CD4-positive, alpha-beta memory T cell (primary cell): ENCODE data around the gene DDX41. TPM values are rescaled to one million over a fixed set of nuclear protein-coding genes. Genes with fewer than 3 reads are reported as not detected.

Experiments
- CTCF ChIA-PET: fragments of 350-600 bp; sonication (Branson Sonifier 250); formaldehyde crosslinking; loops from one replicate; lab custom pipeline; 2021; ENCODE audit warnings: inconsistent platforms; ENCODE audit not compliant: partially characterized antibody; lab: Charles Lee
- POLR2A ChIA-PET: fragments of 350-600 bp; sonication (Branson Sonifier 250); formaldehyde crosslinking; loops from one replicate; lab custom pipeline; 2021; ENCODE audit not compliant: partially characterized antibody; lab: Charles Lee
- DNase-seq, 5 donors: peaks; one replicate each; pipeline versions ENCODE4 v3.0.0 to v3.0.0-alpha.2; 2020 to 2022; ENCODE audit warnings: mixed read lengths in 1 of 5
- H3K27ac ChIP-seq: one replicate; pipeline ENCODE4 v1.7.0; 2013; ENCODE audit warnings: low read depth, low read length
- H3K27me3 ChIP-seq: 2 replicates; pipeline ENCODE4 v1.7.0; 2013; ENCODE audit warnings: mild to moderate bottlenecking, low read length, moderate library complexity; ENCODE audit not compliant: insufficient read depth
- H3K36me3 ChIP-seq: 2 replicates; pipeline ENCODE4 v1.7.0; 2013; ENCODE audit warnings: mild to moderate bottlenecking, low read length, moderate library complexity; ENCODE audit not compliant: insufficient read depth
- H3K4me1 ChIP-seq: 2 replicates; pipeline ENCODE4 v1.7.0; 2013; ENCODE audit warnings: mild to moderate bottlenecking, low read length, moderate library complexity; ENCODE audit not compliant: insufficient read depth
- H3K4me3 ChIP-seq, 2 donors: one replicate each; pipeline ENCODE4 v1.7.0; 2013; ENCODE audit warnings: low read length in 2 of 2, mild to moderate bottlenecking in 1 of 2
- H3K9me3 ChIP-seq, 2 donors: one replicate each; pipeline ENCODE4 v1.7.0; 2013; ENCODE audit warnings: low read length in 2 of 2, control low read depth in 1 of 2; ENCODE audit not compliant: control insufficient read depth in 1 of 2
- H3K27ac Mint-ChIP-seq, 7 donors: one replicate each; pipeline ENCODE4 v1.8.0; 2020 to 2021; ENCODE audit warnings: mixed read lengths in 7 of 7, mild to moderate bottlenecking in 6 of 7, inconsistent platforms in 3 of 7, moderate library complexity in 3 of 7
- H3K27me3 Mint-ChIP-seq, 2 donors: one replicate each; pipeline ENCODE4 v1.8.0; 2020 to 2021; ENCODE audit warnings: mixed read lengths in 2 of 2
- H3K36me3 Mint-ChIP-seq, 2 donors: one replicate each; pipeline ENCODE4 v1.8.0; 2020 to 2021; ENCODE audit warnings: mixed read lengths in 2 of 2, inconsistent platforms in 1 of 2, mild to moderate bottlenecking in 1 of 2
- H3K4me1 Mint-ChIP-seq, 4 donors: one replicate each; pipeline ENCODE4 v1.8.0; 2020 to 2021; ENCODE audit warnings: mixed read lengths in 4 of 4, mild to moderate bottlenecking in 1 of 4
- H3K4me3 Mint-ChIP-seq, 8 donors: one replicate each; pipeline ENCODE4 v1.8.0; 2020 to 2021; ENCODE audit warnings: mixed read lengths in 8 of 8, mild to moderate bottlenecking in 7 of 8, moderate library complexity in 6 of 8, inconsistent platforms in 3 of 8
- H3K9me3 Mint-ChIP-seq, 8 donors: one replicate each; pipeline ENCODE4 v1.8.0; 2020 to 2021; ENCODE audit warnings: mixed read lengths in 8 of 8, mild to moderate bottlenecking in 5 of 8, inconsistent platforms in 3 of 8, moderate library complexity in 1 of 8
- intact Hi-C: fragments of 100-400 bp; cut with micrococcal nuclease; formaldehyde crosslinking; loops from one replicate; pipeline ENCODE4 v1.15.1; 2023
- polyA plus RNA-seq, 2 donors: library from polyadenylated mRNA; unstranded; fragments of 300-500 nt; fragmentation: Illumina TruSeq; gene quantifications; one replicate each; pipeline ENCODE4 v1.2.3, GENCODE V29; 2021
- total RNA-seq, 2 experiments: library from RNA; stranded (reverse); gene quantifications; one replicate each; pipeline ENCODE4 v1.2.3, GENCODE V29; 2021

The DDX41 gene
- total and polyA plus RNA-seq, 4 experiments from 2014 or later: 47.6 to 80.3 (median 62.0) TPM

GRCh38 chr5:177529247-177530203 is 12.8 kb upstream of the DDX41 start:
- Mint-ChIP-seq H3K9me3 (no peaks in the 10 kb centered on the region), H3K4me3 (no peak overlapping the region), H3K27ac (peak overlapping the region in 4 of 7 donors; percentile 16 to 65 (median 33)), H3K4me1 (peaks cover 0 to 5% (median 2%) of the 10 kb centered on the region in 4 donors), H3K27me3 (no peaks in the 10 kb centered on the region), H3K36me3 (peaks cover 24 to 32% of the 10 kb centered on the region in 2 donors)
- peaks cover 54% of the 10 kb centered on the region for H3K36me3 ChIP-seq
- ChIA-PET POLR2A (interaction anchor here (0.8 kb wide), 1 partner anchor 9 kb away, joined by 3 read pairs; no protein-coding TSS in a partner anchor), CTCF (interaction anchor here (2.2 kb wide), 1 partner anchor 29 kb away, joined by 7 read pairs; no protein-coding TSS in a partner anchor)
- no peaks in the 10 kb centered on the region for H3K27me3 ChIP-seq
- no peak overlapping the region for H3K4me3 ChIP-seq
- H3K4me1 ChIP-seq: no peaks in the 10 kb centered on the region
- DNase-seq: no peak
- no peaks in the 10 kb centered on the region for H3K9me3 ChIP-seq
- intact Hi-C loops: no loop called here
- no peak overlapping the region for H3K27ac ChIP-seq

DNA sequence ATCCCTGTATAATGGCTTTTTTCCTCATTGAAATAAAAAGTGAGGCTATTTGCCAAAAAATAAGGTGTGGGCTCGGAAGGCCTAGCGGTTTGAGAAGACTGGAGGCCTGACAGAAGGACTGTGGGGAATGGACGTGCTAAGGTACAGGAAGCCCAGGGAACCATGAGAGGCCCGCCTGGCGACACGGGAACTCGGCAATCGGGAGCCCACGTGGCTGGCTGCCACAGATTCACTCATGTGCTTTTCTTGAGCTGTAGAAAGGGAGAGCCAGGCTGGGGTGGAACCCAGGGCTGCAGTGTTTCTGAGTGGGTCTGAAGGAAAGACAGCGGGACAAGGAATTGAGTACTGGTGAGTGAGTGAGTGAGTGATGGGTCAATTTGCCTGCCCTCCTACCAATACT is 11.9 kb upstream of the DDX41 start:
- ChIA-PET CTCF (no interaction called here), POLR2A (no interaction called here)
- H3K27me3 Mint-ChIP-seq: no peaks in the 10 kb centered on the region
- DNase-seq: no peak
- Histone ChIP-seq H3K36me3 (peaks cover 51% of the 10 kb centered on the region), H3K4me1 (no peaks in the 10 kb centered on the region), H3K9me3 (no peaks in the 10 kb centered on the region), H3K27ac (no peak overlapping the region), H3K4me3 (no peak overlapping the region), H3K27me3 (no peaks in the 10 kb centered on the region)
- H3K27ac Mint-ChIP-seq: no peak overlapping the region
- intact Hi-C loops: no loop called here
- H3K4me3 Mint-ChIP-seq: no peak overlapping the region
- no peaks in the 10 kb centered on the region for H3K9me3 Mint-ChIP-seq
- H3K4me1 Mint-ChIP-seq: peaks cover 0 to 5% (median 2%) of the 10 kb centered on the region in 4 donors
- peaks cover 24 to 28% of the 10 kb centered on the region in 2 donors for H3K36me3 Mint-ChIP-seq

DNA sequence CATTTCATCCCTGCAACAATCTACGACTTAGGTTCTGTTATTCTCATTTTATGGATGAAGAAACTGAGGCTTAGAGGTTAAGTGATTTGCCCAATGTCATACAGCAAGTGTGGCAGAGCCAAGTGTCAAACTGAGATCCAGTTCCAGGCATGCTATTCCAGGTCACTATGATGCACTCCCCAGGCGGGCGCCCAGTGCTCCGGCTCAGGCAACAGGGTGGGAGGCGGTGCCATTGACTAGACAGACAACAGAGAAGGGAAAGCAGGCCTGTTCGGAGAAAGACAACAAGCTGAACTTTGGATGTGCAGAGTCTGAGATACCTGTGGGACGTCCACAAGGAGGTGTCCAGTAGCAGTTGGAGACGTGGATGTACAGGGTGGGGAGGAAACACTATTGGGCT is 10.8 kb upstream of the DDX41 start:
- Histone ChIP-seq H3K27ac (no peak overlapping the region), H3K9me3 (no peaks in the 10 kb centered on the region), H3K4me3 (no peak overlapping the region), H3K27me3 (no peaks in the 10 kb centered on the region), H3K4me1 (no peaks in the 10 kb centered on the region), H3K36me3 (peaks cover 51% of the 10 kb centered on the region)
- Mint-ChIP-seq H3K4me1 (peaks cover 0 to 5% (median 2%) of the 10 kb centered on the region in 4 donors), H3K36me3 (peaks cover 21 to 26% of the 10 kb centered on the region in 2 donors), H3K4me3 (no peak overlapping the region), H3K27me3 (no peaks in the 10 kb centered on the region), H3K27ac (no peak overlapping the region), H3K9me3 (no peaks in the 10 kb centered on the region)
- no peak for DNase-seq
- ChIA-PET CTCF (interaction anchor here (0.7 kb wide), 1 partner anchor 9 kb away, joined by 3 read pairs; no protein-coding TSS in a partner anchor), POLR2A (no interaction called here)
- intact Hi-C loops: no loop called here

DNA sequence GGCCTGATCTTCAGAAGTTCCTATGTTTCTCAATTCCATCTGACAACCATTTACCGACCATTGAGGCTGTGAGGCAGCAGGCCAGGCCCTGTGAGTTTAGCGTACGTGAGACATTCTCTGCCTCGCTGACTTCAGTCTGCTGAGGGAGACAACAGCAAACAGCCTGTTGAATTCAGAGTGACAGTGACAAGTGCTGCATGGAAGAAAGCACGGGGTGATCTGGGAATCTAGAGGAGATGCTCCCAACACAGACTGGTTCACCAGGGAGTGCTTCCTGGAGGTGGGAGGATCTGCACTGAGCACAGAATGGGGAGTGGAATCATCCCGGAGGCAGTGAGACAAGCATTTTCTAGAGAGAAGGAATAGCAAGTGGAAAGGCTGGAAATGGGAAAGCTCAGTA is 10.0 kb upstream of the DDX41 start:
- Histone ChIP-seq H3K27ac (no peak overlapping the region), H3K36me3 (peaks cover 46% of the 10 kb centered on the region), H3K27me3 (no peaks in the 10 kb centered on the region), H3K4me3 (no peak overlapping the region), H3K4me1 (peaks cover 2% of the 10 kb centered on the region), H3K9me3 (no peaks in the 10 kb centered on the region)
- H3K36me3 Mint-ChIP-seq: peaks cover 16 to 21% of the 10 kb centered on the region in 2 donors
- ChIA-PET POLR2A (no interaction called here), CTCF (no interaction called here)
- no peaks in the 10 kb centered on the region for H3K27me3 Mint-ChIP-seq
- no peak overlapping the region for H3K27ac Mint-ChIP-seq
- intact Hi-C loops: no loop called here
- H3K4me1 Mint-ChIP-seq: peaks cover 2 to 4% (median 3%) of the 10 kb centered on the region in 4 donors
- no peak overlapping the region for H3K4me3 Mint-ChIP-seq
- H3K9me3 Mint-ChIP-seq: no peaks in the 10 kb centered on the region
- no peak for DNase-seq

GRCh38 chr5:177526191-177526590 is 9.4 kb upstream of the DDX41 start:
- no peak overlapping the region for H3K27ac ChIP-seq
- Mint-ChIP-seq H3K27ac (no peak overlapping the region), H3K4me1 (peaks cover 3 to 10% (median 9%) of the 10 kb centered on the region in 4 donors), H3K36me3 (peaks cover 19 to 25% of the 10 kb centered on the region in 2 donors), H3K4me3 (no peak overlapping the region), H3K9me3 (no peaks in the 10 kb centered on the region), H3K27me3 (no peaks in the 10 kb centered on the region)
- H3K4me1 ChIP-seq: peaks cover 8% of the 10 kb centered on the region
- H3K4me3 ChIP-seq: no peak overlapping the region
- H3K36me3 ChIP-seq: peaks cover 42% of the 10 kb centered on the region
- no peak for DNase-seq
- no peaks in the 10 kb centered on the region for H3K27me3 ChIP-seq
- ChIA-PET CTCF (no interaction called here), POLR2A (no interaction called here)
- intact Hi-C loops: no loop called here
- no peaks in the 10 kb centered on the region for H3K9me3 ChIP-seq

- Mint-ChIP-seq H3K4me1 (peaks cover 7 to 18% (median 16%) of the 10 kb centered on the region in 4 donors), H3K4me3 (no peak overlapping the region), H3K36me3 (peaks cover 17 to 25% of the 10 kb centered on the region in 2 donors), H3K9me3 (no peaks in the 10 kb centered on the region), H3K27me3 (no peaks in the 10 kb centered on the region), H3K27ac (peak overlapping the region in 4 of 7 donors; percentile 29 to 73 (median 56))
- Histone ChIP-seq H3K27me3 (no peaks in the 10 kb centered on the region), H3K4me1 (peaks cover 9% of the 10 kb centered on the region), H3K27ac (no peak overlapping the region), H3K36me3 (peaks cover 31% of the 10 kb centered on the region), H3K9me3 (no peaks in the 10 kb centered on the region), H3K4me3 (no peak overlapping the region)
- intact Hi-C loops: no loop called here
- no peak for DNase-seq
- ChIA-PET POLR2A (interaction anchor here (0.7 kb wide), 1 partner anchor 9 kb away, joined by 4 read pairs; no protein-coding TSS in a partner anchor), CTCF (no interaction called here)
Measured at GRCh38 chr5:177524941-177525655, 8.3 kb upstream of the DDX41 start.

DNA sequence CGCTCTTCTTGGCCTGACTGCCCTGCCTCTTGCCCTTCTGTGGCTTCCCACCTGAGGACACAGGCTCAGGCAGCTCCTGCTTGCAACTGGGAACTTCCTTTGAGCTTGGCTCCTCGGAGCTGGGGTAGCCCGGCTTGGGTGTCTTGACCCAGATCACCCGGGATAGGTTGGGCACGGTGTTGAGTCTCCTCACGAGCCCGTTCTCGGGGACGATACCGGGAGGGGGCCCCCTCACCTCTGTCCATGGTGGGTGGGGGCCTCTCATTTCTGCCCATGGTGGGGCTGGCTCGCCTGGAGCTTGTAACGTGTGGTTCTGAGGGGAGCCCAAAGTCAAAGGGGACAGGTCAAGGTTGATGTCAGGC is 7.8 kb upstream of the DDX41 start:
- CTCF ChIA-PET: no interaction called here
- no peaks in the 10 kb centered on the region for H3K9me3 Mint-ChIP-seq
- peaks cover 25% of the 10 kb centered on the region for H3K36me3 ChIP-seq

More for the DNA sequence above, 7.8 kb upstream of the DDX41 start:
- POLR2A ChIA-PET: interaction anchor here (0.7 kb wide), 1 partner anchor 9 kb away, joined by 4 read pairs; no protein-coding TSS in a partner anchor
- H3K27me3 Mint-ChIP-seq: no peaks in the 10 kb centered on the region
- DNase-seq: no peak
- peaks cover 14 to 28% of the 10 kb centered on the region in 2 donors for H3K36me3 Mint-ChIP-seq
- H3K4me3 ChIP-seq: no peak overlapping the region
- intact Hi-C loops: no loop called here
- no peak overlapping the region for H3K4me3 Mint-ChIP-seq
- no peak overlapping the region for H3K27ac ChIP-seq
- H3K27me3 ChIP-seq: no peaks in the 10 kb centered on the region
- H3K27ac Mint-ChIP-seq: no peak overlapping the region
- no peaks in the 10 kb centered on the region for H3K9me3 ChIP-seq
- H3K4me1 Mint-ChIP-seq: peaks cover 11 to 24% (median 19%) of the 10 kb centered on the region in 4 donors
- peaks cover 12% of the 10 kb centered on the region for H3K4me1 ChIP-seq
